Adrenal gland (tissue), 19 donors: Measurements from ENCODE around the gene PITRM1. TPM values are rescaled to one million over a fixed set of nuclear protein-coding genes. Genes with fewer than 3 reads are reported as not detected.
"Not testable (repeated sequence)": the region's sequence is repeated elsewhere in the genome, so short reads cannot be mapped to it uniquely, and the experiment has no call there.

Experiments
- DNase-seq, 7 donors: peaks; one replicate each; pipeline ENCODE4 v3.0.0-alpha.2; 2019 to 2020
- H3K27ac ChIP-seq, 5 donors: fragments of 200-600 bp; sonication (generic) in 4 of 5; 1 replicate in 3 of 5; 2 replicates in 2 of 5; pipeline versions ENCODE4 v1.5.1 to v1.8.0; 2016 to 2020; ENCODE audit warnings: mild to moderate bottlenecking in 1 of 5
- H3K27me3 ChIP-seq: fragments of 200-600 bp; 2 replicates; pipeline ENCODE4 v1.8.0; 2021
- H3K36me3 ChIP-seq, 2 donors: fragments of 200-600 bp; replicated peaks in 1 of 2; 1 replicate in 1 of 2; 2 replicates in 1 of 2; pipeline versions ENCODE4 v1.5.1 to v1.8.0; 2018 to 2022
- H3K4me1 ChIP-seq, 2 donors: fragments of 200-600 bp; replicated peaks in 1 of 2; 1 replicate in 1 of 2; 2 replicates in 1 of 2; pipeline versions ENCODE4 v1.5.1 to v1.8.0; 2018 to 2021
- H3K4me3 ChIP-seq, 4 donors: fragments of 200-600 bp; sonication (generic) in 3 of 4; one replicate each; pipeline ENCODE4 v1.5.1; 2016 to 2018
- H3K9me3 ChIP-seq, 3 donors: fragments of 200-600 bp; sonication (generic) in 1 of 3; replicated peaks in 1 of 3; 1 replicate in 2 of 3; 2 replicates in 1 of 3; pipeline versions ENCODE4 v1.5.1 to v1.8.0; 2016 to 2021
- POLR2A ChIP-seq, 2 donors: fragments of 450-650 bp; IDR thresholded peaks; one replicate each; pipeline ENCODE4 v1.6.1; 2017; ENCODE audit warnings: antibody characterized with exemption in 2 of 2, mild to moderate bottlenecking in 2 of 2, moderate library complexity in 1 of 2
- whole genome bisulfite sequencing, 4 donors: extraction: QIAGEN DNeasy Blood & Tissue Kit in 2 of 4; methylation state at CpG; one replicate each; pipeline versions ENCODE4 v1.1.5 to v1.1.7; 2013 to 2017; 5-methylcytosine and 5-hydroxymethylcytosine counted together
- intact Hi-C, 2 donors: fragments of 100-400 bp; cut with DNase I; formaldehyde crosslinking; loops; one replicate each; pipeline versions ENCODE4 v1.14.1 to v1.15.0; 2022 to 2023
- long read RNA-seq, 10 donors: library from polyadenylated mRNA in 3 of 10; unstranded in 2 of 10; stranded (forward) in 1 of 10; transcript quantifications; one replicate each; pipeline ENCODE4 v2.0.0 and lab custom pipeline, GENCODE V29; 2021 to 2026
- polyA plus RNA-seq, 3 donors: library from polyadenylated mRNA; stranded (reverse); fragments of 200-250 nt in 2 of 3; fragments of 350-450 nt in 1 of 3; fragmentation: Illumina TruSeq in 1 of 3; extraction: RNeasy Lipid Tissue Mini Kit (QIAGEN cat#74804) in 1 of 3; gene quantifications; one replicate each; pipeline ENCODE4 v1.2.3, GENCODE V29; 2013 to 2014
- total RNA-seq, 9 donors: library from RNA; depleted of rRNA in 4 of 9; stranded (reverse); fragments of >200 nt in 4 of 9; fragments of 120-200 nt in 1 of 9; fragmentation: NEBNext Ultra II Directional in 1 of 9; extraction: Animal tissue kit (Norgen Biotek cat#: 25700) in 1 of 9; gene quantifications; one replicate each; pipeline versions ENCODE4 v1.1.0 to v1.2.4, GENCODE V29; 2013 to 2023
- TF ChIP-seq, protein P1 (sequence below), 6 experiments: fragments of 450-650 bp in 4 of 6; fragments of 200-600 bp in 2 of 6; sonication (generic) in 1 of 6; IDR thresholded peaks; 1 replicate in 5 of 6; 2 replicates in 1 of 6; pipeline versions ENCODE4 v1.5.1 to v1.8.0; 2016 to 2021; ENCODE audit warnings: antibody characterized with exemption in 6 of 6, mild to moderate bottlenecking in 2 of 6, moderate library complexity in 1 of 6
- donor health status: healthy with polysubstance abuse.
- donor health status: Bipolar disorder and iron deficiency.
- donor health status: DM: yes; HTN: yes; CAD: no.
- donor health status: DM: no; HTN: no; CAD: no.
- donor health status: DM: no; HTN: no; CAD: no.
- donor health status: DM: yes; HTN: yes; CAD: no.

PITRM1 gene
- total RNA-seq = 100 to 1,000 TPM in 4 of 9 donors, 10 to 100 TPM in 5; 83.0 to 204 (median 92.1) TPM
- 100 to 1,000 TPM in 2 of 3 donors, 10 to 100 TPM in 1; 97.2 to 174 (median 107) TPM for polyA plus RNA-seq
- long read RNA-seq, donor 1, transcript PITRM1-201 (27 exons, 3,450 nt) = major isoform, 13 of 42 reads
- long read RNA-seq, donor 1, partial matches to known transcripts = 28 of 42 reads
- long read RNA-seq, donor 1, other reads (novel, unspliced or antisense) = 0 of 42 reads
- long read RNA-seq, donor 2, transcript PITRM1-201 (27 exons, 3,450 nt) = major isoform, 8 of 55 reads
- long read RNA-seq, donor 2, partial matches to known transcripts = 43 of 55 reads
- long read RNA-seq, donor 2, other reads (novel, unspliced or antisense) = 0 of 55 reads
- long read RNA-seq, donor 3, transcript PITRM1-201 (27 exons, 3,450 nt) = major isoform, 9 of 18 reads
- long read RNA-seq, donor 3, partial matches to known transcripts = 6 of 18 reads
- long read RNA-seq, donor 3, other reads (novel, unspliced or antisense) = 0 of 18 reads
- long read RNA-seq, donor 4, transcript PITRM1-201 (27 exons, 3,450 nt) = major isoform, 29 of 37 reads
- long read RNA-seq, donor 4, partial matches to known transcripts = 3 of 37 reads
- long read RNA-seq, donor 4, other reads (novel, unspliced or antisense) = 4 of 37 reads
- long read RNA-seq, donor 5, transcript PITRM1-201 (27 exons, 3,450 nt) = major isoform, 111 of 189 reads
- long read RNA-seq, donor 5, transcript PITRM1-202 (27 exons, 3,487 nt) = minor isoform, 6 of 189 reads
- long read RNA-seq, donor 5, partial matches to known transcripts = 43 of 189 reads
- long read RNA-seq, donor 5, other reads (novel, unspliced or antisense) = 29 of 189 reads
- long read RNA-seq, donor 6, transcript PITRM1-201 (27 exons, 3,450 nt) = major isoform, 14 of 31 reads
- long read RNA-seq, donor 6, partial matches to known transcripts = 9 of 31 reads
- long read RNA-seq, donor 6, other reads (novel, unspliced or antisense) = 5 of 31 reads
- long read RNA-seq, donor 7, partial matches to known transcripts = 19 of 23 reads
- long read RNA-seq, donor 7, other reads (novel, unspliced or antisense) = 0 of 23 reads
- long read RNA-seq, donor 8, transcript PITRM1-201 (27 exons, 3,450 nt) = major isoform, 16 of 63 reads
- long read RNA-seq, donor 8, partial matches to known transcripts = 47 of 63 reads
- long read RNA-seq, donor 8, other reads (novel, unspliced or antisense) = 0 of 63 reads
- long read RNA-seq, donor 9, transcript PITRM1-201 (27 exons, 3,450 nt) = major isoform, 11 of 41 reads
- long read RNA-seq, donor 9, partial matches to known transcripts = 29 of 41 reads
- long read RNA-seq, donor 9, other reads (novel, unspliced or antisense) = 0 of 41 reads
- long read RNA-seq, donor 10, partial matches to known transcripts = 17 of 19 reads
- long read RNA-seq, donor 10, other reads (novel, unspliced or antisense) = 0 of 19 reads

- Histone ChIP-seq H3K4me3 (peak within 1 kb of the TSS; percentile 62 to 90 (median 86)), H3K4me1 (peaks cover 10 to 32% of the 10 kb centered on the region in 2 donors), H3K27me3 (no peaks in the 10 kb centered on the region), H3K36me3 (peaks cover 0 to 12% of the 10 kb centered on the region in 2 donors), H3K27ac (peak within 1 kb of the TSS; percentile 64 to 94 (median 91)), H3K9me3 (no peaks in the 10 kb centered on the region)
- intact Hi-C loops = loop anchor here in 1 of 2 donors (10.0 kb wide), 1 partner anchor 238 kb away; no protein-coding TSS in a partner anchor
- WGBS, 4 donors = 0 to 2% (median 1%) methylated on average over 9 to 73 of the region's 73 CpGs
- peak; percentile 99 to 100 (median 99) for DNase-seq
- peak; percentile 97 to 99 for TF ChIP-seq POLR2A (IDR thresholded peaks at IDR 0.05)
- TF ChIP-seq, protein P1, sequence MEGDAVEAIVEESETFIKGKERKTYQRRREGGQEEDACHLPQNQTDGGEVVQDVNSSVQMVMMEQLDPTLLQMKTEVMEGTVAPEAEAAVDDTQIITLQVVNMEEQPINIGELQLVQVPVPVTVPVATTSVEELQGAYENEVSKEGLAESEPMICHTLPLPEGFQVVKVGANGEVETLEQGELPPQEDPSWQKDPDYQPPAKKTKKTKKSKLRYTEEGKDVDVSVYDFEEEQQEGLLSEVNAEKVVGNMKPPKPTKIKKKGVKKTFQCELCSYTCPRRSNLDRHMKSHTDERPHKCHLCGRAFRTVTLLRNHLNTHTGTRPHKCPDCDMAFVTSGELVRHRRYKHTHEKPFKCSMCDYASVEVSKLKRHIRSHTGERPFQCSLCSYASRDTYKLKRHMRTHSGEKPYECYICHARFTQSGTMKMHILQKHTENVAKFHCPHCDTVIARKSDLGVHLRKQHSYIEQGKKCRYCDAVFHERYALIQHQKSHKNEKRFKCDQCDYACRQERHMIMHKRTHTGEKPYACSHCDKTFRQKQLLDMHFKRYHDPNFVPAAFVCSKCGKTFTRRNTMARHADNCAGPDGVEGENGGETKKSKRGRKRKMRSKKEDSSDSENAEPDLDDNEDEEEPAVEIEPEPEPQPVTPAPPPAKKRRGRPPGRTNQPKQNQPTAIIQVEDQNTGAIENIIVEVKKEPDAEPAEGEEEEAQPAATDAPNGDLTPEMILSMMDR (IDR thresholded peaks at IDR 0.05) = no peak
Measured at GRCh38 chr10:3172446-3173170, at the start of gene PITRM1. TSS of gene PITRM1 (minus strand) at chr10:3172782. CDS start at chr10:3172772, 10 bp downstream.

DNA sequence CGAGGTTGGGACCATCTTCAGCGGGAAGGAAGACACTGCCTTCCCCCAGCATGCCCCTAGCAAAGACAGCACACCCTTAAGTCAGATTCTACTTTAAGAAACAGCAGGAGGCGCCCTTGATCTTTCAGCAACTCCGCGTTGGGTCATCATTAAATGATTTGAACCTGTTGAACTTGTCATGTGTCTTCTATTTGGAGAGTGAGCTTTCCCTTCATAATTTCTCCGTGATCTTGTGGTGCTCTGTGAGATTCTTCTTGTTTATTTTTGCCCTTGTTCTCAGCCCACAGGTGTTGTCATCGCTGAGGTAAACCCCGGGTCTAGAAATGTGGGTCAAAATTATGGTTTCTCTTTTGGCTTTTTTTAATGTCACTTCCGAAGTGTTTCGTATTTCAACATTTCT is 49.5 kb upstream of the PITRM1 start:
- no peaks in the 10 kb centered on the region for H3K9me3 ChIP-seq
- H3K36me3 ChIP-seq = no peaks in the 10 kb centered on the region
- intact Hi-C loops = no loop called here
- 62 to 70% (median 64%) methylated on average over 10 of the region's 10 CpGs for WGBS, 4 donors
- H3K27me3 ChIP-seq = no peaks in the 10 kb centered on the region
- H3K4me3 ChIP-seq = no peak overlapping the region
- TF ChIP-seq, protein P1 (IDR thresholded peaks at IDR 0.05) = no peak
- TF ChIP-seq POLR2A (IDR thresholded peaks at IDR 0.05) = no peak
- DNase-seq = no peak
- no peaks in the 10 kb centered on the region for H3K4me1 ChIP-seq
- no peak overlapping the region for H3K27ac ChIP-seq

DNA sequence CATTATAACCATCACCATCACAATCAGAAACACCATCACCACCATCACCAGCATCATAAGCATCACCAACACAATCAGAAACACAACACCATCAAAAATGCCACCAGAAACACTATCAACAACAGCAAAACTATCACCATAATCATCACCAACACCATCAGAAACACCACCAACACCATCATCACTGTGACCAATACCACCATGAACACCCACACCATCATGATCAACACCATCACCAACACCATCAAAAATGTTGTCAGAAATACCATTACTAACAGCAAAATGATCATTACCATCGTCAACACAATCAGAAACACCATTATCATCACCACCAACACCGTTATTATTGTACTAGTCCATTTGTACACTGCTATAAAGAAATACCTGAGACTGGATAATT is 49.0 kb upstream of the PITRM1 start:
- intact Hi-C loops, H3K27ac ChIP-seq, H3K27me3 ChIP-seq, H3K9me3 ChIP-seq, DNase-seq, H3K36me3 ChIP-seq, H3K4me3 ChIP-seq, H3K4me1 ChIP-seq: not testable (repeated sequence)
- whole genome bisulfite sequencing, 4 donors = 100% methylated on average over 1 of the region's 2 CpGs; no CpG with 5 or more reads in 2 of the 4 donors

DNA sequence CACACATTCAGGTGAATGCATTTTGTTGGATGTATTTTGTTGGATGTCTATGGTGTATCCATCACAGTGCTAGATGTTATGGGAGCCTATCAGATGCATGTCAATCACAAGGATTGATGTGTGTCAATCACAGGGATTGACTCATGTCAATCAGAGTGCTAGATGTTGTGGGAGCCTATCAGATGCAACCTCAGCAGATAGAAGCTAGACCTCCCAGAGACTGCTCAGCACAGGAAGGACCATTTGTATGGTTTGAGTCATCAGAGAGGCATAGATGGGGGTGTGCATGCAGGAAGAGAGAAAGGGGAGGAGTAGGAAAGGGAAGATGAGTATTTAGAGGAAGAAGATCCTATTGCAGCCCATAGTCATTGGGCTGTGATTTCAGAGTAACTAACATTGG is 48.3 kb upstream of the PITRM1 start:
- H3K4me3 ChIP-seq = no peak overlapping the region
- H3K4me1 ChIP-seq = no peaks in the 10 kb centered on the region
- TF ChIP-seq, protein P1 (IDR thresholded peaks at IDR 0.05) = no peak
- no peak for TF ChIP-seq POLR2A (IDR thresholded peaks at IDR 0.05)
- no peaks in the 10 kb centered on the region for H3K36me3 ChIP-seq
- no peaks in the 10 kb centered on the region for H3K9me3 ChIP-seq
- no peaks in the 10 kb centered on the region for H3K27me3 ChIP-seq
- intact Hi-C loops = no loop called here
- DNase-seq = no peak
- H3K27ac ChIP-seq = no peak overlapping the region

DNA sequence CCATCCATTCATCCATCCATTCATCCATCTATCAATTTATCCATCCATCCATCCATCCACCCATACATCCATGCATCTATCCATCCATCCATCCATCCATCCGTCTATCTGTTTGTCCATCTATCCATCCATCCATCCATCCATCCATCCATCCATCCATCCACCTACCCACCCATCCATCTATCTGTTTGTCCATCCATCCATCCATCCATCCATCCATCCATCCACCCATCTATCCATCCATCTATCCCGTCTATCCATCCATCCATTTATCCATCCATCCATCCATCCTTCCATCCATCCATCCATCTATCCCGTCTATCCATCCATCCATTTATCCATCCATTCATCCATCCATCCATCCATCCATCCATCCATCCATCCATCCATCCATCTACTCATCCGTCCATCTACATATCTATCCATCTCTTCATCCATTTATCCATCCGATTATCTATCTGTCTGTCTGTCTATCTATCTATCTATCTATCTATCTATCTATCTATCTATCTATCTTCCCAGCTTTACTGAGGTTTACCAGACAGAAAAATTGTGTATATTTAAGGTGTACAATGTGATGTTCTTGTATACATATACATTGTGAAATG is 46.5 kb upstream of the PITRM1 start:
- H3K27me3 ChIP-seq, H3K9me3 ChIP-seq, intact Hi-C loops, DNase-seq, H3K27ac ChIP-seq, H3K4me3 ChIP-seq, H3K36me3 ChIP-seq, H3K4me1 ChIP-seq: not testable (repeated sequence)
- 77 to 89% (median 78%) methylated on average over 5 of the region's 5 CpGs for WGBS, 4 donors
